IMR-90 (cell line): ENCODE data around the gene GRK2. TPM values are rescaled to one million over a fixed set of nuclear protein-coding genes. Genes with fewer than 3 reads are reported as not detected.
A peak's percentile ranks its signal among the peaks of the same experiment; 100 is the strongest.
"Not testable (repeated sequence)": the region's sequence is repeated elsewhere in the genome, so short reads cannot be mapped to it uniquely, and the experiment has no call there.

ENCODE experiments used
- ATAC-seq: fragments of 200-7000 bp; cut with Tn5 transposase; 2 replicates; pipeline ENCODE4 v1.9.1; 2020; ENCODE audit warnings: low read depth, mild to moderate bottlenecking, moderate library complexity
- BruUV-seq: library from RNA; stranded (reverse); fragments of 400-500 nt; replicated peaks from 2 replicates; lab custom pipeline; 2021; lab: Mats Ljungman, UMichigan
- CTCF ChIA-PET: fragments of 300-600 bp; formaldehyde crosslinking; extraction: SDS; loops from one replicate; lab custom pipeline; 2021; ENCODE audit warnings: antibody characterized with exemption; lab: Yijun Ruan, JAX
- POLR2A ChIA-PET: fragments of 300-600 bp; sonication (Branson Sonifier 250); formaldehyde crosslinking; loops from one replicate; lab custom pipeline; 2022; ENCODE audit warnings: antibody characterized with exemption; ENCODE audit not compliant: unreplicated experiment; lab: Charles Lee
- DNase-seq: peaks from one replicate; pipeline ENCODE4 v3.0.0; 2013
- H2AFZ ChIP-seq: replicated peaks from 2 replicates; pipeline ENCODE3; 2013; ENCODE audit warnings: low read length, mild to moderate bottlenecking; ENCODE audit not compliant: poor library complexity
- H2AK5ac ChIP-seq: 2 replicates; pipeline ENCODE4 v1.6.1; 2013; ENCODE audit warnings: low read depth, low read length, inconsistent platforms
- H2AK9ac ChIP-seq: replicated peaks from 2 replicates; pipeline ENCODE3; 2013; ENCODE audit warnings: mild to moderate bottlenecking, low read depth, low read length, moderate library complexity; ENCODE audit not compliant: poor library complexity
- H2BK120ac ChIP-seq: 2 replicates; pipeline ENCODE4 v1.6.1; 2013; ENCODE audit warnings: low read depth, low read length, inconsistent platforms
- H2BK15ac ChIP-seq: 3 replicates; pipeline ENCODE4 v1.6.1; 2013; ENCODE audit warnings: low read depth, low read length, inconsistent platforms
- H2BK20ac ChIP-seq: 2 replicates; pipeline ENCODE4 v1.6.1; 2013; ENCODE audit warnings: low read depth, mild to moderate bottlenecking, inconsistent platforms, low read length, moderate library complexity
- H2BK5ac ChIP-seq: 2 replicates; pipeline ENCODE4 v1.6.1; 2013; ENCODE audit warnings: mild to moderate bottlenecking, low read depth, low read length, inconsistent platforms; ENCODE audit not compliant: poor library complexity, severe bottlenecking
- H3K14ac ChIP-seq: replicated peaks from 2 replicates; pipeline ENCODE4 v1.6.1; 2013; ENCODE audit warnings: low read depth, low read length, inconsistent platforms
- H3K18ac ChIP-seq: 2 replicates; pipeline ENCODE4 v1.6.1; 2013; ENCODE audit warnings: low read depth, low read length, control low read depth
- H3K23ac ChIP-seq: 2 replicates; pipeline ENCODE4 v1.6.1; 2013; ENCODE audit warnings: low read depth, low read length, inconsistent platforms
- H3K27ac ChIP-seq: 2 replicates; pipeline ENCODE4 v1.5.1; 2013; ENCODE audit warnings: mild to moderate bottlenecking, control low read depth, low read length; ENCODE audit not compliant: insufficient read depth
- H3K27me3 ChIP-seq: 2 replicates; pipeline ENCODE4 v1.6.1; 2013; ENCODE audit warnings: low read length; ENCODE audit not compliant: control insufficient read depth, insufficient read depth
- H3K36me3 ChIP-seq: 2 replicates; pipeline ENCODE4 v1.6.1; 2013; ENCODE audit warnings: low read length, mixed read lengths; ENCODE audit not compliant: control insufficient read depth, insufficient read depth
- H3K4ac ChIP-seq: 2 replicates; pipeline ENCODE4 v1.6.1; 2013; ENCODE audit warnings: low read depth, low read length, inconsistent platforms
- H3K4me1 ChIP-seq: 2 replicates; pipeline ENCODE4 v1.6.1; 2013; ENCODE audit warnings: low read length, mixed read lengths; ENCODE audit not compliant: control insufficient read depth, insufficient read depth
- H3K4me2 ChIP-seq: 2 replicates; pipeline ENCODE4 v1.6.1; 2013; ENCODE audit warnings: low read depth, mild to moderate bottlenecking, control low read depth, low read length, moderate library complexity
- H3K4me3 ChIP-seq: 2 replicates; pipeline ENCODE4 v1.5.1; 2013; ENCODE audit warnings: low read depth, mild to moderate bottlenecking, control low read depth, low read length, moderate library complexity; ENCODE audit not compliant: insufficient read depth
- H3K56ac ChIP-seq: 2 replicates; pipeline ENCODE4 v1.6.1; 2013; ENCODE audit warnings: low read length, inconsistent platforms; ENCODE audit not compliant: insufficient read depth; ENCODE audit errors: extremely low read depth
- H3K79me1 ChIP-seq, 2 experiments: 2 replicates each; pipeline ENCODE4 v1.6.1; 2013; ENCODE audit warnings: low read length in 2 of 2, inconsistent platforms in 1 of 2, low read depth in 1 of 2
- H3K9ac ChIP-seq: 2 replicates; pipeline ENCODE4 v1.6.1; 2013; ENCODE audit warnings: low read depth, low read length, control low read depth
- H3K9me1 ChIP-seq: 2 replicates; pipeline ENCODE4 v1.6.1; 2013; ENCODE audit warnings: low read length, inconsistent platforms; ENCODE audit not compliant: insufficient read depth
- H3K9me3 ChIP-seq: 2 replicates; pipeline ENCODE4 v1.6.1; 2013; ENCODE audit warnings: low read length; ENCODE audit not compliant: control insufficient read depth, insufficient read depth
- H4K20me1 ChIP-seq: 2 replicates; pipeline ENCODE4 v1.6.1; 2013; ENCODE audit warnings: low read length, inconsistent platforms; ENCODE audit not compliant: insufficient read depth
- H4K5ac ChIP-seq: 2 replicates; pipeline ENCODE4 v1.6.1; 2013; ENCODE audit warnings: mild to moderate bottlenecking, low read depth, low read length, control low read depth
- H4K8ac ChIP-seq, 2 experiments: 2 replicates each; pipeline ENCODE4 v1.6.1; 2013; ENCODE audit warnings: low read depth in 2 of 2, low read length in 2 of 2, control low read depth in 1 of 2, inconsistent platforms in 1 of 2
- H4K91ac ChIP-seq: 2 replicates; pipeline ENCODE4 v1.6.1; 2013; ENCODE audit warnings: low read depth, low read length, inconsistent platforms; ENCODE audit not compliant: insufficient read depth
- MAFK ChIP-seq: IDR thresholded peaks from 2 replicates; pipeline ENCODE4 v1.6.1; 2012; ENCODE audit warnings: low read depth, low read length, improper control_type of control experiment
- NFE2L2 ChIP-seq: fragments of 150-350 bp; IDR thresholded peaks from 2 replicates; pipeline ENCODE4 v1.6.1; 2016; ENCODE audit warnings: low read depth, mild to moderate bottlenecking, low read length
- RAD21 ChIP-seq: IDR thresholded peaks from 2 replicates; pipeline ENCODE4 v1.6.1; 2012; ENCODE audit warnings: low read length, improper control_type of control experiment
- RCOR1 ChIP-seq: IDR thresholded peaks from 2 replicates; pipeline ENCODE4 v1.6.1; 2012; ENCODE audit warnings: mild to moderate bottlenecking, low read length, improper control_type of control experiment; ENCODE audit not compliant: insufficient replicate concordance
- RFX5 ChIP-seq: IDR thresholded peaks from 2 replicates; pipeline ENCODE4 v1.8.0; 2012; ENCODE audit warnings: low read depth, mild to moderate bottlenecking, low read length, moderate library complexity
- SMC3 ChIP-seq: fragments of 150-350 bp; IDR thresholded peaks from 2 replicates; pipeline ENCODE4 v1.6.1; 2016; ENCODE audit warnings: low read depth, mild to moderate bottlenecking, antibody characterized with exemption, low read length, moderate library complexity
- WGBS, 2 experiments: methylation state at CpG; one replicate each; pipeline versions ENCODE4 v1.1.5 to v1.1.7; 2013; ENCODE audit warnings: missing lambda C conversion rate in 2 of 2; ENCODE audit not compliant: insufficient read length in 1 of 2; ENCODE audit errors: extremely low coverage in 2 of 2; 5-methylcytosine and 5-hydroxymethylcytosine counted together
- dilution Hi-C: fragments of 300-500 bp; cut with HindIII; formaldehyde crosslinking; loops from one replicate; pipeline ENCODE4 v1.14.3; 2018; ENCODE audit warnings: low sequenced_read_pairs; ENCODE audit not compliant: unreplicated experiment
- in situ Hi-C: fragments of 300-500 bp; cut with MboI; formaldehyde crosslinking; loops from 3 replicates; pipeline ENCODE4 v1.14.3; 2019; ENCODE audit warnings: low sequenced_read_pairs, inconsistent platforms, mixed read lengths
- intact Hi-C: fragments of 100-400 bp; cut with micrococcal nuclease; formaldehyde crosslinking; loops from 2 replicates; pipeline ENCODE4 v1.10.0; 2022
- polyA plus RNA-seq, 3 experiments: library from polyadenylated mRNA; depleted of rRNA; stranded (reverse); fragments of >200 nt; gene quantifications; 2 replicates each; pipeline ENCODE4 v1.2.3, GENCODE V29; 2012; ENCODE audit warnings: low replicate concordance in 1 of 3
- total RNA-seq: library from RNA; depleted of rRNA; stranded (reverse); fragments of >200 nt; gene quantifications from 2 replicates; pipeline ENCODE4 v1.2.3, GENCODE V29; 2012

Gene GRK2
- total and polyA plus RNA-seq, 2 of the 4 experiments (the other 2 are of a cell fraction), result 26.7 to 41.8 TPM

DNA sequence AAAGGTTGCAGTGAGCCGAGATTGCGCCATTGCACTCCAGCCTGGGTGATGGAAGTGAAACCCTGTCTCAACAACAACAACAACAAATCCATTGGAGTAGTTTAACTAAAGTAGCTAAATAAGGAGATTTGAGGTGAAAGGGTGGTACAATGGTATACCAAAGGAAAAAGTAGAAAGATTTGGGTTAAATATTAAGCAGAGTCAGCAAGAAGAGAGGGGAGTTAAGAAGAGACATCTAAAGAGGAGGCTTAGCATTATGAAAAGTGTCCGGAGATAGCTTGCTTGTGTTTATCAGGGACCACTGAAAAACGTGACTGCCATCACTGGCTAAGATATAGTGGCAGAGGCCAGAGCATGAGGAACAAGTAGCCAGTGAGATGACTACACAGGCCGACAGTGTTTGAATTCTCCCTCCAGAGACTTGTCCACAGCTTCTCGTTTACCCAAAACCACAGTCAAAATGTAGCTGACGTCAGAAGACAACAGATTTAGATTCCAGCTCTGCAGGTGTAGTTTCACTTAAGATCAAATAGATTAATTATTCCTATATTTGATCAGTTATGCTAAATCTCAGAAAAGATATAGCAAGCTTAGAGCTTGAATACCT lies 32.6 kb upstream of the GRK2 start:
- no peak overlapping the region for H2AK5ac ChIP-seq
- H2AK9ac ChIP-seq, result no peak overlapping the region
- H3K79me1 ChIP-seq, result peaks cover 17 to 34% of the 10 kb centered on the region in 2 experiments
- no peak overlapping the region for H3K4me3 ChIP-seq
- H3K9ac ChIP-seq, result no peak overlapping the region
- H3K36me3 ChIP-seq, result peaks cover 24% of the 10 kb centered on the region
- no peak overlapping the region for H2BK5ac ChIP-seq
- intact Hi-C loops, result loop anchor here (10.0 kb wide), 1 partner anchor 49 kb away; no protein-coding TSS in a partner anchor
- no peak overlapping the region for H2BK120ac ChIP-seq
- no peak overlapping the region for H3K18ac ChIP-seq
- ATAC-seq (no peak), DNase-seq (no peak)
- peaks cover 8% of the 10 kb centered on the region for H4K20me1 ChIP-seq
- no peak overlapping the region for H4K8ac ChIP-seq
- no peaks in the 10 kb centered on the region for H3K27me3 ChIP-seq
- H3K9me1 ChIP-seq, result peaks cover 10% of the 10 kb centered on the region; the same call in 1 of the 2 replicates
- no peak overlapping the region for H3K14ac ChIP-seq
- ChIA-PET POLR2A (no interaction called here), CTCF (interaction anchor here (0.6 kb wide), 3 partner anchors 13 to 30 kb away, joined by 3 to 7 read pairs (median 5); no protein-coding TSS in a partner anchor)
- no peak overlapping the region for H4K5ac ChIP-seq
- no peak overlapping the region for H3K56ac ChIP-seq
- H2BK20ac ChIP-seq, result no peak overlapping the region
- peaks cover under 1% of the 10 kb centered on the region for H3K4me1 ChIP-seq
- dilution Hi-C loops, result no loop called here
- H2AFZ ChIP-seq, result no peak overlapping the region
- H3K23ac ChIP-seq, result no peak overlapping the region
- in situ Hi-C loops, result no loop called here
- H3K27ac ChIP-seq, result no peak overlapping the region
- no TSS peak for BruUV-seq
- H3K4me2 ChIP-seq, result no peak overlapping the region
- H3K4ac ChIP-seq, result no peak overlapping the region
- no peak overlapping the region for H4K91ac ChIP-seq
- H2BK15ac ChIP-seq, result no peak overlapping the region
- no peaks in the 10 kb centered on the region for H3K9me3 ChIP-seq
- TF ChIP-seq RAD21 (no peak), NFE2L2 (no peak), MAFK (peak; percentile 47), RFX5 (no peak), SMC3 (no peak), RCOR1 (no peak)
- 80% methylated on average over 1 of the region's 7 CpGs; no CpG with 5 or more reads in 1 of the 2 experiments for WGBS, 2 experiments

DNA sequence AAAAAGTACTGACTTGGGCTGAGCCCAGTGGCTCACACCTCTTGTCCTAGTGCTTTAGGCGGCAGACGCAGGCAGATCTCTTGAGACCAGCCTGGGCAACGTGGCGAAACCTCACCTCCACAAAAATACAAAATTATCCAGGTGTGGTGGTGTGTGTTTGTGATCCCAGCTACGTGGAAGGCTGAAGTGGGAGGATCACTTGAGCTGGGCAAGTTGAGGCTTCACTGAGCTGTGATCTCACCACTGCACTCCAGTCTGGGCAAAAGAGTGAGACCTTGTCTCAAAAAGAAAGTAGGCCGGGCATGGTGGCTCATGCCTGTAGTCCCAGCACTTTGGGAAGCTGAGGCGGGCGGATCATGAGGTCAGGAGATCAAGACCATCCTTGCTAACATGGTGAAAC lies 31.7 kb upstream of the GRK2 start:
- WGBS, 2 experiments, result 94% methylated on average over 3 of the region's 8 CpGs; no CpG with 5 or more reads in 1 of the 2 experiments
- dilution Hi-C loops, H2BK5ac ChIP-seq, in situ Hi-C loops, H4K91ac ChIP-seq, H3K56ac ChIP-seq, H3K4me2 ChIP-seq, H3K9ac ChIP-seq, DNase-seq, H4K5ac ChIP-seq, H3K9me3 ChIP-seq, H3K23ac ChIP-seq, H2AK5ac ChIP-seq, H3K4me1 ChIP-seq, H2AFZ ChIP-seq, H3K27ac ChIP-seq, BruUV-seq, H3K4me3 ChIP-seq, H2BK120ac ChIP-seq, H3K27me3 ChIP-seq, H3K4ac ChIP-seq, H2BK15ac ChIP-seq, H2BK20ac ChIP-seq, H4K8ac ChIP-seq, POLR2A ChIA-PET, H3K14ac ChIP-seq, H2AK9ac ChIP-seq, ATAC-seq, H3K18ac ChIP-seq, CTCF ChIA-PET: not testable (repeated sequence)
- peaks cover 17% of the 10 kb centered on the region for H4K20me1 ChIP-seq
- peaks cover 22 to 43% of the 10 kb centered on the region in 2 experiments for H3K79me1 ChIP-seq
- peaks cover 10% of the 10 kb centered on the region; the same call in 1 of the 2 replicates for H3K9me1 ChIP-seq
- H3K36me3 ChIP-seq, result peaks cover 20% of the 10 kb centered on the region
- intact Hi-C loops, result loop anchor here (10.0 kb wide), 1 partner anchor 50 kb away; no protein-coding TSS in a partner anchor
